Tibial artery (tissue), 4 donors: Measurements from ENCODE around the gene ABLIM2.

Source experiments
- DNase-seq, 2 donors: peaks; one replicate each; pipeline ENCODE4 v3.0.0-alpha.2; 2019
- H3K27ac ChIP-seq, 2 donors: fragments of 200-600 bp; sonication (generic) in 1 of 2; 1 replicate in 1 of 2; 2 replicates in 1 of 2; pipeline ENCODE4 v1.5.1; 2018 to 2019; ENCODE audit warnings: mild to moderate bottlenecking in 1 of 2
- H3K27me3 ChIP-seq, 2 donors: fragments of 200-600 bp; sonication (generic) in 1 of 2; one replicate each; pipeline versions ENCODE4 v1.5.1 to v1.6.0; 2016 to 2019
- H3K36me3 ChIP-seq, 3 donors: fragments of 200-600 bp; sonication (generic) in 2 of 3; one replicate each; pipeline ENCODE4 v1.5.1; 2016 to 2019; ENCODE audit warnings: mild to moderate bottlenecking in 2 of 3
- H3K4me1 ChIP-seq, 4 donors: fragments of 200-600 bp; sonication (generic) in 2 of 4; 1 replicate in 3 of 4; 2 replicates in 1 of 4; pipeline ENCODE4 v1.5.1; 2016 to 2019
- H3K4me3 ChIP-seq, 2 donors: fragments of 200-600 bp; sonication (generic) in 1 of 2; 1 replicate in 1 of 2; 2 replicates in 1 of 2; pipeline ENCODE4 v1.5.1; 2018 to 2019; ENCODE audit warnings: mild to moderate bottlenecking in 2 of 2
- H3K9me3 ChIP-seq, 3 donors: fragments of 200-600 bp; sonication (generic) in 1 of 3; one replicate each; pipeline ENCODE4 v1.5.1; 2016 to 2019
- intact Hi-C: fragments of 100-400 bp; cut with DNase I; formaldehyde crosslinking; loops from one replicate; pipeline ENCODE4 v1.15.0; 2023; ENCODE audit warnings: low total_unique reads
- TF ChIP-seq, protein P1 (sequence below), 2 experiments: fragments of 200-600 bp in 1 of 2; fragments of 450-650 bp in 1 of 2; IDR thresholded peaks; one replicate each; pipeline ENCODE4 v1.5.1; 2017 to 2019; ENCODE audit warnings: antibody characterized with exemption in 2 of 2, mild to moderate bottlenecking in 1 of 2, moderate library complexity in 1 of 2

The ABLIM2 gene

DNA sequence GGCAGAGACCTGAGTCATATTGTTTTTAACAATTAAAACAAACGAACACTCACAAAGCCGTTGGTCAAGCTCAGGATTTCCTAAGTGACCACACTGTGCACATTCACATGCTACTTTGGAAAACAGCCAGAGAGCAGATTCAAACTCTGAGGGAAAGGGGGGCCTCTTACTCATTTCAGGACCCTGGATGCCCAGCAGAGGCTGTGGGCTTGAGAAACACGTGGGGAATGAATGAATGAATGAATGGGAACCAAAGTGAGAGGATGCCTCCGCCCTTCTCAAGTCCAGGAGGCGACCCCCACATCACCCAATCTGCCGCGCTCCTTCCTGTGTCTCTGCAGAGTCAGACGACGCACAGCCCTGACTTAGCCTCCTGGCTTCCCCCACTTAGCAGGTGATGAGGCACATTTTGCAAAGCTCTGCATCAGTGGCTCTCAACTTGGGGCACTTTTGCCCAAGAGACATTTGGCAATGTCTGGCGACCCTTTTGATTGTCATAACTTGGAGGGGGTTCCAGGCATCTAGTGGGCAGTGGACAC lies 76.0 kb downstream of the ABLIM2 start:
- Histone ChIP-seq H3K27me3 (no peaks in the 10 kb centered on the region), H3K9me3 (no peaks in the 10 kb centered on the region), H3K4me3 (no peak overlapping the region), H3K27ac (no peak overlapping the region), H3K4me1 (no peaks in the 10 kb centered on the region), H3K36me3 (no peaks in the 10 kb centered on the region)
- intact Hi-C loops: no loop called here
- TF ChIP-seq, protein P1, sequence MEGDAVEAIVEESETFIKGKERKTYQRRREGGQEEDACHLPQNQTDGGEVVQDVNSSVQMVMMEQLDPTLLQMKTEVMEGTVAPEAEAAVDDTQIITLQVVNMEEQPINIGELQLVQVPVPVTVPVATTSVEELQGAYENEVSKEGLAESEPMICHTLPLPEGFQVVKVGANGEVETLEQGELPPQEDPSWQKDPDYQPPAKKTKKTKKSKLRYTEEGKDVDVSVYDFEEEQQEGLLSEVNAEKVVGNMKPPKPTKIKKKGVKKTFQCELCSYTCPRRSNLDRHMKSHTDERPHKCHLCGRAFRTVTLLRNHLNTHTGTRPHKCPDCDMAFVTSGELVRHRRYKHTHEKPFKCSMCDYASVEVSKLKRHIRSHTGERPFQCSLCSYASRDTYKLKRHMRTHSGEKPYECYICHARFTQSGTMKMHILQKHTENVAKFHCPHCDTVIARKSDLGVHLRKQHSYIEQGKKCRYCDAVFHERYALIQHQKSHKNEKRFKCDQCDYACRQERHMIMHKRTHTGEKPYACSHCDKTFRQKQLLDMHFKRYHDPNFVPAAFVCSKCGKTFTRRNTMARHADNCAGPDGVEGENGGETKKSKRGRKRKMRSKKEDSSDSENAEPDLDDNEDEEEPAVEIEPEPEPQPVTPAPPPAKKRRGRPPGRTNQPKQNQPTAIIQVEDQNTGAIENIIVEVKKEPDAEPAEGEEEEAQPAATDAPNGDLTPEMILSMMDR (IDR thresholded peaks at IDR 0.05): no peak
- DNase-seq: no peak

DNA sequence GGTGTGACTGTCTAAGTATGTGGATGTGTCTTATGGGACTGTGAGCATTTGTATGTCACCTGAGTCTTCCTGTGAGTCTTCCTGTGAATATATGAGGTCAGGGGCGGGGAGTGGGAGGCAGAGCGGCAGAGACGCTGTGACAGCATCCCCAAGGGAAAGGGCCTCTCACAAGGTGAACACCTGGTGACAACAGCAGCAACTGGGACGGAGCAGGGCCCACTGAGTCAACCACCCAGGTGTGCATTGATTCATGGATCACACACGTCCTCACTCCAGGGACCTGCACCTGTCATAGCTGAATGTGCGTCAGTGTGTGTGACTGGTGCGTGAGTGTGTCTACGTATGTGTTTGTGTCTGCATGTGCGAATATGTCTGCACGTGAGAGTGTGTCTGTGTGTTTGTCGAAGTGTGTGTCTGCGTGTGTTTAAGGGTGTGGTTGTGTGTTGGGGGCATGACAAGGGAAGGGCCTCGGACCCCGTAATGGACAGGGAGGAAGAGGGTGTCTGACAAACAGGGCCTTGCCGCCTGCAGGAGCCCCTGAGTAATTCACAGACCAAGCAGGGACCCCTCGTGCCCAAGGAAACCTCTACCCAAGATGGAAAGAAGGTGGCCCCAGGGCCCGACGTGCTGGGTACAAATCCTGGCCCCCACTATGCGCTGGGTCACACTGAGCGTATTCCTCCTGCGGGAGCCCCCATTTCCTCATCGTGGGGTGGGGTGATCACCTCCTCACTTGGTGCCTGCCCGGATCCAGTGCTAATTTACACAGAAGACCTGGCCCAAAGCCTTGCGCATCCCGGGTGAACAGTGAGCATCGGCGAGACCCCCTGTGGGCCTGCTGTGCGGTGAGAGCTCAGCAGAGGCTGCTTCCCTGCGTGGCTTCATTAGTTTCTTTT lies 76.7 kb downstream of the ABLIM2 start:
- Histone ChIP-seq H3K9me3 (no peaks in the 10 kb centered on the region), H3K4me1 (no peaks in the 10 kb centered on the region), H3K4me3 (no peak overlapping the region), H3K27me3 (no peaks in the 10 kb centered on the region), H3K36me3 (no peaks in the 10 kb centered on the region), H3K27ac (no peak overlapping the region)
- TF ChIP-seq, protein P1 (IDR thresholded peaks at IDR 0.05): no peak
- intact Hi-C loops: no loop called here
- DNase-seq: no peak

DNA sequence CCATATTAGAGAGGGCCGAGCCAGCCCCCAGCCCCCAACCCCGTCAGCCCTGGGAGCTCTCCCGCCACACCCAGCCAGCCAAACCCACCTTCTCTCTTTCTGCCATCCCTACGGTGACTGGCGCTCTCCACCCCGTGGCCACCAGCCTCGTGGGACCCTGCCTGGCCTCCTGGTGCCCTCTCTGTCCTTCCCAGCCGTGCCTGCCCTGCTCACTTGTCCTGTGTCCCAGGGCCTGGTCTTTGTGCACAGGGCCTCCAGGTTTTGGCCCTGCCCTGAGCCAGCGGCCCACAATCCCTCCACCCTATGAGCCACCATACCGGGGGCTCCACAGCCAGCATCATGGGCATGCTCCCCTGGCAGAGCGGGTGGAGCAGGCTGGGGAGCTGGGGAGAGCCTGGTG lies 77.4 kb downstream of the ABLIM2 start:
- intact Hi-C loops: no loop called here
- Histone ChIP-seq H3K9me3 (no peaks in the 10 kb centered on the region), H3K27me3 (no peaks in the 10 kb centered on the region), H3K27ac (no peak overlapping the region), H3K36me3 (no peaks in the 10 kb centered on the region), H3K4me3 (no peak overlapping the region), H3K4me1 (no peaks in the 10 kb centered on the region)
- TF ChIP-seq, protein P1 (IDR thresholded peaks at IDR 0.05): no peak
- no peak for DNase-seq

DNA sequence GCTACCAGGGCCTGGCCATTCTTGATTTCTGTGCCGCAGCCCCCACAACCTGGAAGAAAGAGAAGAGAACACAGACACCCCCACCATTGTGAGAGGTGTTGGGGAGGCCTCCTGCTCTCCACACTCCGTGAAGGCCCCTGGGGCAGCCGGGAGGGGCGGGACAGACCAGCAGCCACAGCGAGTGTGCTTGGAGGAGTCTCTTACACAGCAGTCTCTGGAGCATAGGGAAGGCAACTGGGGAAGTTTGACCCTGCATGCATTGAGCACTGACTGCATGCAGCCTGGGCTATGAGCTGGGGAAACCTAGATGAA lies 77.9 kb downstream of the ABLIM2 start:
- H3K27me3 ChIP-seq: no peaks in the 10 kb centered on the region
- no peaks in the 10 kb centered on the region for H3K9me3 ChIP-seq
- no peaks in the 10 kb centered on the region for H3K36me3 ChIP-seq
- no peak for DNase-seq
- H3K4me1 ChIP-seq: no peaks in the 10 kb centered on the region
- H3K27ac ChIP-seq: no peak overlapping the region
- TF ChIP-seq, protein P1 (IDR thresholded peaks at IDR 0.05): no peak
- intact Hi-C loops: no loop called here
- H3K4me3 ChIP-seq: no peak overlapping the region

DNA sequence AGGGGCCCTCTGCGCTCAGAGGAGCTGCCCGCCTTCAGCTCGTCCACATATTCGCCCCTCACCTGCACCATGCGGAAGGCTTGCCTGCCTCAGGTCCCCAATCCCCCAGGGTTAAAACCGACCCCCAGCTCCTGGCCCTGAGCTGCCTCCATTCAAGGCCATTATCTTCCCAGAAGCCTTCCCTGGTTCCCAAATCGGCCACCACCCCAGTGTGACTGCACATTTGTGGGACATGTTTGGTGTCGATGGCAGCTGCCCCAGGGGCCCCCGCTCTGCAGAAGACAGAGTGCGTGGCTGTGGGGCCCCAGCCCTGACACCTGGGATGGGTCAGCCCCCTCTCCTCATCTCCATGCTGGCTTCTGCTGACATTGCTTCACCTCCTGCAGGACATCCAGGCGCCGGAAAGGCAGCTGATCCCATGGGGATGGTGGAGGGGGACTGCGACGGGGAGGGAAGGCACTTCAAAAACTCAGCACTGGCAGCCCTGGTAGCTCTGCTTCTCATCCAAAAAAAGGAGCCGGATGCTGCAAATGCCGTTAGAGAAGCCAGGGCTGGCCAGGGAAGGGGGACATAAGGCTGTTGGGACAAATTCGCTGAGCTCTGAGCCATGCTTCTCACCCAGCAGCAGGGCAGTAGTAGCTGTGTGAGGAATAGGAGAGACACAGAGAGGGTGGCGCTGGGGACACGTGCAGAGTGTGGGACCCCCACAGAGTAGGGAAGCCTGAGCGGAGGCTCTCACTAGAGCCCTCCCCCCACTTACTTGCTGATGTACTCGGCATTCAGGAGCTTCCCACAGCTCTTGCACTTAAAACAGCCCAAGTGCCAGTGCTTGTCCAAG lies 78.5 kb downstream of the ABLIM2 start:
- H3K27me3 ChIP-seq: no peaks in the 10 kb centered on the region
- no peak overlapping the region for H3K4me3 ChIP-seq
- TF ChIP-seq, protein P1 (IDR thresholded peaks at IDR 0.05): no peak
- H3K9me3 ChIP-seq: no peaks in the 10 kb centered on the region
- intact Hi-C loops: no loop called here
- no peak for DNase-seq
- H3K36me3 ChIP-seq: no peaks in the 10 kb centered on the region
- no peak overlapping the region for H3K27ac ChIP-seq
- H3K4me1 ChIP-seq: no peaks in the 10 kb centered on the region
